B cell (primary cell): Measurements from ENCODE around the gene PER1. TPM values are rescaled to one million over a fixed set of nuclear protein-coding genes. Genes with fewer than 3 reads are reported as not detected.

ENCODE experiments used
- ATAC-seq: fragments of 200-7000 bp; cut with Tn5 transposase; one replicate; pipeline ENCODE4 v1.10.0; 2021; ENCODE audit warnings: low read depth, mild to moderate bottlenecking, moderate number of reproducible peaks, moderate library complexity
- CTCF ChIA-PET: fragments of 350-600 bp; sonication (Branson Sonifier 250); formaldehyde crosslinking; loops from one replicate; lab custom pipeline; 2021; ENCODE audit warnings: antibody characterized with exemption, inconsistent platforms; lab: Charles Lee
- POLR2A ChIA-PET: fragments of 350-600 bp; sonication (Branson Sonifier 250); formaldehyde crosslinking; loops from one replicate; lab custom pipeline; 2021; ENCODE audit warnings: antibody characterized with exemption; lab: Charles Lee
- DNase-seq: peaks from one replicate; pipeline ENCODE4 v3.0.0; 2013
- H2AFZ ChIP-seq: 2 replicates; pipeline ENCODE4 v1.6.1; 2012; ENCODE audit warnings: mild to moderate bottlenecking, low read depth, low read length; ENCODE audit not compliant: insufficient read depth, poor library complexity, severe bottlenecking
- H3K27ac ChIP-seq, 2 donors: 1 replicate in 1 of 2; 2 replicates in 1 of 2; pipeline ENCODE4 v1.5.1; 2012 to 2013; ENCODE audit warnings: low read length in 2 of 2, mild to moderate bottlenecking in 2 of 2, moderate library complexity in 1 of 2
- H3K27me3 ChIP-seq, 4 experiments: fragments of 200-600 bp in 1 of 4; sonication (generic) in 1 of 4; replicated peaks in 1 of 4; 1 replicate in 2 of 4; 2 replicates in 2 of 4; pipeline versions ENCODE4 v1.6.1 to v1.7.0; 2013 to 2016; ENCODE audit warnings: low read length in 3 of 4, mild to moderate bottlenecking in 2 of 4, mixed read lengths in 1 of 4, moderate library complexity in 1 of 4; ENCODE audit not compliant: insufficient read depth in 4 of 4, control insufficient read depth in 3 of 4; ENCODE audit errors: control extremely low read depth in 1 of 4
- H3K36me3 ChIP-seq, 2 experiments: replicated peaks in 1 of 2; 1 replicate in 1 of 2; 2 replicates in 1 of 2; pipeline versions ENCODE4 v1.6.1 to v1.7.1; 2013; ENCODE audit warnings: low read length in 1 of 2; ENCODE audit not compliant: insufficient read depth in 2 of 2, control insufficient read depth in 1 of 2; ENCODE audit errors: control extremely low read depth in 1 of 2, extremely low read depth in 1 of 2
- H3K4me1 ChIP-seq, 2 donors: fragments of 200-600 bp in 1 of 2; sonication (generic) in 1 of 2; 1 replicate in 1 of 2; 2 replicates in 1 of 2; pipeline versions ENCODE4 v1.5.1 to v1.6.1; 2013 to 2017; ENCODE audit warnings: low read length in 2 of 2; ENCODE audit not compliant: control insufficient read depth in 2 of 2, insufficient read depth in 2 of 2
- H3K4me2 ChIP-seq: replicated peaks from 2 replicates; pipeline ENCODE3; 2012; ENCODE audit warnings: mild to moderate bottlenecking, low read depth, low read length; ENCODE audit not compliant: poor library complexity, severe bottlenecking
- H3K4me3 ChIP-seq, 5 experiments: fragments of 200-600 bp in 1 of 5; sonication (generic) in 1 of 5; 1 replicate in 3 of 5; 2 replicates in 2 of 5; pipeline versions ENCODE4 v1.5.1 to v1.7.0; 2011 to 2016; ENCODE audit warnings: low read length in 4 of 5, mild to moderate bottlenecking in 4 of 5, low read depth in 2 of 5, control low read depth in 1 of 5, moderate library complexity in 1 of 5; ENCODE audit not compliant: insufficient read depth in 1 of 5; ENCODE audit errors: control extremely low read depth in 1 of 5, extremely low read depth in 1 of 5
- H3K79me2 ChIP-seq: fragments of 200-600 bp; sonication (generic); one replicate; pipeline ENCODE4 v1.6.0; 2016; ENCODE audit warnings: low read length; ENCODE audit not compliant: control insufficient read depth, insufficient read depth
- H3K9ac ChIP-seq: fragments of 200-600 bp; sonication (generic); 2 replicates; pipeline ENCODE4 v1.6.1; 2017; ENCODE audit warnings: mild to moderate bottlenecking, low read length, moderate library complexity
- H3K9me3 ChIP-seq, 3 donors: one replicate each; pipeline versions ENCODE4 v1.6.1 to v1.7.1; 2013; ENCODE audit warnings: low read length in 2 of 3; ENCODE audit not compliant: control insufficient read depth in 2 of 3, insufficient read depth in 1 of 3; ENCODE audit errors: control extremely low read depth in 1 of 3
- H4K20me1 ChIP-seq: 2 replicates; pipeline ENCODE4 v1.6.0; 2012; ENCODE audit warnings: mild to moderate bottlenecking, low read length; ENCODE audit not compliant: insufficient read depth, control insufficient read depth, poor library complexity, severe bottlenecking
- H3K27ac Mint-ChIP-seq: one replicate; pipeline ENCODE4 v1.8.0; 2021; ENCODE audit warnings: mixed read lengths
- H3K27me3 Mint-ChIP-seq: one replicate; pipeline ENCODE4 v1.8.0; 2021; ENCODE audit warnings: mixed read lengths
- H3K4me1 Mint-ChIP-seq: one replicate; pipeline ENCODE4 v1.8.0; 2021; ENCODE audit warnings: mixed read lengths
- H3K4me3 Mint-ChIP-seq: one replicate; pipeline ENCODE4 v1.8.0; 2021; ENCODE audit warnings: mixed read lengths
- H3K9me3 Mint-ChIP-seq: one replicate; pipeline ENCODE4 v1.8.0; 2022; ENCODE audit warnings: mixed read lengths; ENCODE audit not compliant: insufficient read depth
- CTCF ChIP-seq: fragments of 200-600 bp; IDR thresholded peaks from one replicate; pipeline ENCODE4 v1.8.0; 2022; ENCODE audit warnings: antibody characterized with exemption, mild to moderate bottlenecking
- EZH2 ChIP-seq: IDR thresholded peaks from 2 replicates; pipeline ENCODE4 v1.6.1; 2012; ENCODE audit warnings: borderline replicate concordance, low read depth, mild to moderate bottlenecking, moderate library complexity, low read length; ENCODE audit not compliant: insufficient read depth, poor library complexity, severe bottlenecking
- WGBS: methylation state at CpG from one replicate; pipeline ENCODE4 v1.1.5; 2013; ENCODE audit warnings: missing lambda C conversion rate; ENCODE audit not compliant: insufficient coverage; 5-methylcytosine and 5-hydroxymethylcytosine counted together
- intact Hi-C: fragments of 100-400 bp; cut with micrococcal nuclease; formaldehyde crosslinking; loops from one replicate; pipeline ENCODE4 v1.10.0; 2022
- polyA plus RNA-seq: library from polyadenylated mRNA; depleted of rRNA; stranded (reverse); fragments of >200 nt; gene quantifications from 2 replicates; pipeline ENCODE4 v1.2.3, GENCODE V29; 2012
- total RNA-seq, 2 donors: library from RNA; stranded (reverse); fragments of 120-200 nt in 1 of 2; gene quantifications; 1 replicate in 1 of 2; 2 replicates in 1 of 2; pipeline versions ENCODE4 v1.2.3 to v1.2.4, GENCODE V29; 2013 to 2022

The PER1 gene
- total and polyA plus RNA-seq, 2 donors (not counting 1 experiment from before 2014, with no cell fraction given): 120 to 176 TPM

- H3K27ac Mint-ChIP-seq: no peak overlapping the region
- no peaks in the 10 kb centered on the region for H3K9me3 Mint-ChIP-seq
- H3K4me3 ChIP-seq: no peak overlapping the region
These were observed 46.2 kb downstream of the PER1 start for GRCh38 chr17:8105957-8106398.

More at GRCh38 chr17:8105957-8106398, 46.2 kb downstream of the PER1 start:
- ChIA-PET CTCF (interaction anchor here (1.0 to 20.5 kb wide), 5 partner anchors 13 to 30 kb away, joined by 3 to 360 read pairs (median 6); partner anchors contain the start of gene ALOX12B), POLR2A (no interaction called here)
- H3K27me3 ChIP-seq: peaks cover 0 to 17% (median 10%) of the 10 kb centered on the region in 4 experiments
- no peaks in the 10 kb centered on the region for H3K79me2 ChIP-seq
- H3K4me2 ChIP-seq: no peak overlapping the region
- no peak overlapping the region for H3K27ac ChIP-seq
- Mint-ChIP-seq H3K27me3 (peaks cover 6% of the 10 kb centered on the region), H3K4me3 (no peak overlapping the region), H3K4me1 (peaks cover 7% of the 10 kb centered on the region)
- intact Hi-C loops: no loop called here
- no peak for DNase-seq
- no peak for ATAC-seq
- no peak for TF ChIP-seq EZH2
- TF ChIP-seq CTCF: no peak
- H3K4me1 ChIP-seq: peaks cover 10 to 11% of the 10 kb centered on the region in 2 donors
- H3K9ac ChIP-seq: no peak overlapping the region
- 97% methylated on average over 4 of the region's 5 CpGs for WGBS
- peaks cover 0 to 5% (median 0%) of the 10 kb centered on the region in 3 donors for H3K9me3 ChIP-seq
- H3K36me3 ChIP-seq: no peaks in the 10 kb centered on the region
- no peak overlapping the region for H2AFZ ChIP-seq
- no peaks in the 10 kb centered on the region for H4K20me1 ChIP-seq
